NCI-H526 treated with DMSO at 0.1 percent for 48 hours (cell line): ENCODE results near the gene CPED1.
A peak's percentile ranks its signal among the peaks of the same experiment; 100 is the strongest.

Source experiments
- DNase-seq: peaks from one replicate; lab custom pipeline; 2025; lab: John Stamatoyannopoulos, UW

Gene CPED1

DNA sequence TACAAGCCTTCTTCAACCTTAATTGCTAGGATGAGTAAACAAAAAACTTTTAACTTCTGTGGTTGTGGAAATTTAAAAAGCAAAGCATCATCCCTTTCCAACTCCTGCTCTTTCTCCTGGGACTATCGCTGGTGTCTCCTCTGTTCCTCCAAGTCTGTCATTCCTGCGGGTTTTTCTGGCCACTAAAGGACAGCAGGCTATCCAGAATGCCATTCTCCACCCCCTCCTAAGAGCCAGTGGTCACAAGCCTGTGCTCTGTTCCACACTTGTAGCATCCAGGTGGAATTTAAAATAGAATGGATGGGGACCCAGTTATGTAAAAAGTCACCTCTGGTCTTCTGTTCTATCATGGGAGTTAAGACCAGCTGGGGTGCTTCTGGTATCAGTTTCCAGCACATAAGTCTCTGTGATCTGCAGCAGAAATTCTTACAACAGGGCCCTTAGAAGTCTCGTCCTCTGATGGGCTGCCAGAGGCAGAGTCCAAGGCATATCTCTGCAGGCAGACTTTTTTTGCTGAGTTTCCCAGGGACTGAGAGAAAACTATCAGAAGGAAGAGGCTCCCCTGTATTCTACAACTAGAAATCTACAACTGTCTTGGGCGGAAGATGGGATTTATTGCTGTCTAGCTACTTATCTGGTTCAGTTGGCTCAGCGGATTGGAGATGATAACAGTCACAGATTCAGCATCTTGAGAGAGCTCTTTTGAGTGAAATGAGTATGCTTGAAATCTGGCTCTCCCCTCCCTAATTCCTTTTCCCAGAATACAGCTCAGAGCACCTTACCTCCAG is 335.2 kb downstream of the CPED1 start:
- DNase-seq = no peak

DNA sequence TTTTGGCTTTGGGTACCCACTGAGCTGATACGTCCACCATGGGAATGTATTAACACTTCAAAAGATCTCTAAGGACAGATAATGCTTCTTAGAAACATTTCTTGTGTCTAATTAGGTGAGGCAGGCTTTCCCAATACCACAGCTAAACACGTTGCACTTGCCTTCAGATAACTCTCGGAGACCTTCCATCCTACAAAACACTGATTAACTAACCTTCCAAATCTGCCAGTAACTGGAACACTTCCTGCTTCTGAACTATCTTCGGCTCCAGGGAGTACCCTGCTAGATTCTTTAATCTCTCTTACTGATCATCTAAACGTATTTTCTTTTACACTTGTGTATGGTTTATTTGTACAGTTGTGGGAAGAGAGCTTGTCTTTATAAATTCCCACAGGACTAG is 339.2 kb downstream of the CPED1 start:
- no peak for DNase-seq

DNA sequence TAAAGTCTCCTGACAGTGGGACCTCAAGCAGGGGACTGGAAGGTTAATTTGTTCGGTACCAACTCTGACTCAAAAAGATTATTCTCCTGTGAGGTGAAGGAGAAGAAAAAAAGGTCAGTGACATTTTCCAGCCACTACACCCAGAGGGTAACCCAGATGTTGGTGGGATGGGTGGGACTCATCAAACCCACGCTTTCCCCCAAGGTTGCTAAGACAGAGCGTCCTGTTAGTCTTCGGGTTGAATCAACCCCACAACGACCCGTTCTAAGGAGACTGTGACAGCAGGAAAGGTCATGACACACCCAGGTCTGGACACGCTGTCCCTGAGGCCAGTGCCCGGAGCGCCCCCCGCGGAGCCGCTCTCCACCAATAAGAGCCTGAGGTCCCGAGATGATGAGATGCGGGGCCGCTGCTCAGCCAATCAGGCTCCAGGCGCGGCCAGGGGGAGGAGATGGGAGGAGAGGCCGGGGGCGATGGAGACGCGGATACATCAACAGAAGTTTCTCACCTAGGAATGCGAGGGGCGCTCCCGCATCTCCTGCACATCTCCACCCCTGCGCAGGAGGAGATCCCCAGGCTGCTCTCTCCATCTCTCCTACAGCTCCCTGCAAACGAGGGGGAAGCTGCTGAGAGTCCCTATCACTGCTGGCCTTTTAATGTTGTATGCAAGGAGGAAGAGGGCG is 340.1 kb downstream of the CPED1 start, which contains the start of gene WNT16:
Gene WNT16, plus strand, starts transcription at position 493 of the 683 bp plus-strand sequence. CDS start 293 bp downstream, outside the sequence.
- no peak for DNase-seq

DNA sequence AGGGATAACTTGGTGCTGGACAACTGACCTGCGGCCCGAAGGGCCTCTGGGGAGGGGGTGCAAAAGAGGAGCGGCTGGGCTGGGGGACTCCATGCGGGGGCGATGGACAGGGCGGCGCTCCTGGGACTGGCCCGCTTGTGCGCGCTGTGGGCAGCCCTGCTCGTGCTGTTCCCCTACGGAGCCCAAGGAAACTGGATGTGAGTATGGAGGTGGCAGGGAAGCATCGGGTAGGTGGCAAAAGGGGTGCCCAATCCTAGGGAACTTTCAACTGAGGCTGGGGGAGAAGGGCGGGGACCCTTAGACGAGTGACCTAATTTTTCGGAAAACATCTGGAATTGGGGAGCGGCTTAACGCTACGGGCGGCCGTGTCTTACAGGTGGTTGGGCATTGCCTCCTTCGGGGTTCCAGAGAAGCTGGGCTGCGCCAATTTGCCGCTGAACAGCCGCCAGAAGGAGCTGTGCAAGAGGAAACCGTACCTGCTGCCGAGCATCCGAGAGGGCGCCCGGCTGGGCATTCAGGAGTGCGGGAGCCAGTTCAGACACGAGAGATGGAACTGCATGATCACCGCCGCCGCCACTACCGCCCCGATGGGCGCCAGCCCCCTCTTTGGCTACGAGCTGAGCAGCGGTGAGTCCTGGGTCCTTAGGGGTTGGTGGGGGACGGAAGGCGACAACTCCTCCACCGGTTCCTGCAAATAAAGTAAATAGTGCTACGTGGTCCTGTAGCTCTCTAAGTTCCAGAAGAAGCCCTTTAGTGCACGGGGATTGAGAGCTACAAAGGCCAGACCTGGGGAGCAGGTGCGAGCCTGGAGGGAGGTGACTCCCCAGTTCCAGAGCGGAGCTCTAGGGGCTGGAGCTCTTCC is 340.9 kb downstream of the CPED1 start:
- DNase-seq = peak; percentile 70

DNA sequence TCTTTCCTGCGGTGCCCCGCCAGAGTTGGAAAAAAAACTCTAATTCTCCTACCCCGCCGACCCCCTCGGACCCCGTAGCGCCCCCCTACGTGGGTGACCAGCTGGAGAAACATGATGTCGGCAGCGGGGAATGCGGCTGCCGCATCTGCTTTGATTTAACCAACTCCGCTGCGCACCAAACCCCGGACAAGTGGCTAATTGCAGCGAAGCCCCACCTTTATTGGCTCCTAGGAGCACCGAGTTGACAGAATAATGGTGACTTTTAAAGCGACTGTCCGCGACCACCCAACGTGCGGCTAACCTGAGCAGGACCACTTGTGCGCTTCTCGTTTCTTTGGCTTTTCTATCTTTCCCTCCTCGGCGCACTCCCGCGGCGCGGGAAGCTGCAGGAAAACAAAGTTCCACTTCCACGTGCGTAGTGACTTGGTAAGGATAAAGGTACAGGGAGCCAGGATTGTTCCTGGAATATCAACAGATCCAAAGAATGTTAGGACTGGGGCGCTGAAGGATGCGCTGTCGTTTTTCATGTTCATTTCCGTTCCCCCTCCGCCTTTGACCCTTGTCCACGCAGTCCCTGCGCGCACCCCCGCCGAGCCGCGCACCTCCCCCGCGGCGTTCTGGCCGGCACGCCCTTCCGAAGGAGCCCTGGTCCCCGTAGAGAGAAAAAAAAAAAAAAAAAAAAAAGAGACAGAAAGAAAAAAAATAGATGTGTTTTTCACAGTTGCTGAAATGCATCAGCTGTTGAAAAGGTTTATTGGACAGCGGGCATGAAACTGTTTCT is 341.7 kb downstream of the CPED1 start:
- DNase-seq = no peak

DNA sequence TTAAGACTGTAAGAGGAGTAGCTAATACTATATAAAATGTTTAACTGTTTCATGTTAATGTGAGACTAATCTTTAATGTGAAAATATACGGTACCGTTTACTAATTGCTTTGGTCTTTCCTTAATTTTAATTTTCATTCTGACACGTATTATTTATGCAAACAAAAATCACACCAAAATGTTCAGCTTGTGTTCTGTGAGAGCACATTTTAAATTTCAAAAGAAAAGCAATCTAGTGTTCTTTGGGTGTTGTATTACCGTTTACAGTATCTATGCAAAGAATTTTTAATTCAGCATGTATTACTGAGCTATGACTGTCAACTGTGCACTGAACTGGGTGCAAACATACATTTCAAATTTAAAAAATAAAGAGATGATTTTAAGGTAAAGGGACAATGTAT is 342.5 kb downstream of the CPED1 start:
- DNase-seq = no peak

DNA sequence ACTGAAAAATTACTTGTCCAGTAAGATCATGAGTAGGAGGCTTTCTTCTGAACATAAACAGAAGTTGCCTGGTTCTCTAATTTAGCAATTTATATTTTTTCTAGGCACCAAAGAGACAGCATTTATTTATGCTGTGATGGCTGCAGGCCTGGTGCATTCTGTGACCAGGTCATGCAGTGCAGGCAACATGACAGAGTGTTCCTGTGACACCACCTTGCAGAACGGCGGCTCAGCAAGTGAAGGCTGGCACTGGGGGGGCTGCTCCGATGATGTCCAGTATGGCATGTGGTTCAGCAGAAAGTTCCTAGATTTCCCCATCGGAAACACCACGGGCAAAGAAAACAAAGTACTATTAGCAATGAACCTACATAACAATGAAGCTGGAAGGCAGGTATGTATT is 343.1 kb downstream of the CPED1 start:
- no peak for DNase-seq

DNA sequence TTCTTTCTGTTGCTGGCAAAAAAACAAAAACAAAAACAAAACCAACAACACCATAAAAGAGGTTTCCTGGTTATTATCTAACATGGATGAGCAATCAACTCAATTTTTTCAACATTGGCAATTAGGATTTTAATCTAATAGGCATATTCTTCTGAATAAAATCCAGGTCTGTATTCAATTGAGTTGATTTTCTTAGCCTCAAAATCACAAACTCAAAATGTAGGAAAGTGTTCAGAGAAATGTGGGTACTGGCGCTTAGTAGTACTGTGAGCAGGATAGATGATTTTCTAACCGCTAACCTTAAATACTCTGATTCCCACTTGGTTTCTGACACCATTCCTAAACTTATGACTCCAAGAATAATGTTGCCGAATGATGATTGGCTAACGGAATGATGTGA is 345.9 kb downstream of the CPED1 start:
- DNase-seq = no peak

DNA sequence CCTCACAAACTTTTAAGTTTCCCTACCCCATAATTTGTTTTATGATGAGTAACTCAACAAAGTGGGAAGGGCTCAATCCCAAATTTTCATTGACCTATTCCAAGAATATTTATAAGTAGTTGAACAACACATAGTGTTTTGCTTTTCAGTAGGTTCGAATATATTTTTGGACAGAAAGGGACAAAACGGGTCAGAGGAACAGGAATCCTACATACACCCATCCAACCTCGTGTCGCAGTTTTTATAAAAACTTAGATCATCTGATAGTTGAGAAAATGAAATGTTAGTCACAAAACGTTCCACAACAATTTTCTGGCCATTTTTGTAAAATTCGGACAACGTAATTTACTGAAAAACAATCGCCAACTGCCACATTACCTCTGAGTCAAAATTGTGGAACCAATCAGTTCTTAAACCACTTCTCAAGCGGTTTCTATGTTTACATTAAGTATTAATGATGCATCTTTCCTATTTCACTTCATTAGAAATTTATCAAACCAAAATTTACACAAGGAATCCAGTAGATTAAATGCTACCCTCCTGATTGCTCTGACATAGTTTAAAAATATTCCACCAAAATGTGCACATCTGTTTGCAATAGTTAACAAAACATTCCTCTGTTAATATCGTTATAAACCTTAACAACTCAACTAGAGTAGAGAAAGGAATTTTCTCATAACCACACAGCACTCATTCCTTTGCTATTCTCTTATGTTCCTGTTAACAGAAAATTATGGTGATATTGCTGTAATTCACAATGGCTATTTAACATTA is 346.6 kb downstream of the CPED1 start:
- DNase-seq = no peak

DNA sequence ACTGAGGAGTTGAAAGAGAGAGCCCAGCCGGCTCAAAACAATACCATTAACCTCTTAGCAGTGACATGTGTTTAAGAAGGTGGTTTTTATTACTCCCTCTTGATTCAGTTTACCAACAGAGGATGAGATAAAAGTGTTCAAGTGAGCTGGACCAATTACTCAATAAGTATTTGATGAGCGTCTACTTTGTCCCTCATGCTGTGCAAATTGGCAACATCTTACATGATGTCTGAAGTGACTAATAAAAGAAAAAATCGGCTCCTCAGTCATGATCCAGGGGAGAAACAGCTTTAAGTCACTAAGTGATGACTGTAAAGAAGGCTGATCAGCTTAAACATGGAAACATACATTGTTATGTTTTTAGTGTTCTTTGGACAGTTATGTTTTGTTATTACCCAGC is 348.1 kb downstream of the CPED1 start:
- no peak for DNase-seq

DNA sequence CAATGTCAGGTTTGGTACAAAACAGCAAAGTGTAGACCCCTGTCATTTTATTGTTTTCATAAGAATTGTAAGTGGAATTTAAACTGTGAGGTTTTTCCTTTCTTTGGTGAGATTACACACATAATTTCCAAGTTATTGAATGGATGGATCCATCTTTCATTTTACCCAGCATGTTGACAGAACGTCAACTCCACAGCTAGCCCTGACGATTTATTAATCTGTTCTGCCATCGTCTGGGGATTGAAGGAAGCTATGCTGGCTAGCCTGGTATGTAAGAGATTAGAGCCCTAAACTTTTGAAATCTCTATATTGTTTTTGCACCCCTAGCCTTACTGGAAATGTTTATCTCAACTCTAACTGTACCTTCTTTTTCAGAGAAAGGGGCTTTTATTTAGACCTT is 348.9 kb downstream of the CPED1 start:
- DNase-seq = peak; percentile 17

DNA sequence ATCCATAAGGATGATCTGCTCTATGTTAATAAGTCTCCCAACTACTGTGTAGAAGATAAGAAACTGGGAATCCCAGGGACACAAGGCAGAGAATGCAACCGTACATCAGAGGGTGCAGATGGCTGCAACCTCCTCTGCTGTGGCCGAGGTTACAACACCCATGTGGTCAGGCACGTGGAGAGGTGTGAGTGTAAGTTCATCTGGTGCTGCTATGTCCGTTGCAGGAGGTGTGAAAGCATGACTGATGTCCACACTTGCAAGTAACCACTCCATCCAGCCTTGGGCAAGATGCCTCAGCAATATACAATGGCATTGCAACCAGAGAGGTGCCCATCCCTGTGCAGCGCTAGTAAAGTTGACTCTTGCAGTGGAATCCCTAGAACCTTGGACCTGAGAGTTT is 350.6 kb downstream of the CPED1 start:
- DNase-seq = no peak

DNA sequence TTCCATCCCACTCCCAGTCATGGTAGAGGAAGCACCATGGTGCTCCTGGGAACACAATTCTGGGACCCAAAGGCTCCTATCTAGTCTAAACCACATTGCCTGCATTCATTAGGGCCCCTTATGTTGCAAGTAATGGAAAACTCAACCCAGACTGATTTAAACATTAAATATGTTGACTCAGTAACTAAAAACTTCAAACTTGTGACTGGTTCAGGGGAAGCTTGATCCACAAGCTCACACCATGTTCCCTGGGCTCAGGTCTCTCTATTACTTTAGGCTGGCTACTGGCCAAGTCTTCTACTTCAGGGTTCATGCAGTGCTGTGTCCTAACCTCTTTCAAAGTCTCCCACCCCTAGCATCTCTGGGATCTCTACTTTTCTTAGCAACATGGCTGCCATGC is 353.4 kb downstream of the CPED1 start:
- no peak for DNase-seq

DNA sequence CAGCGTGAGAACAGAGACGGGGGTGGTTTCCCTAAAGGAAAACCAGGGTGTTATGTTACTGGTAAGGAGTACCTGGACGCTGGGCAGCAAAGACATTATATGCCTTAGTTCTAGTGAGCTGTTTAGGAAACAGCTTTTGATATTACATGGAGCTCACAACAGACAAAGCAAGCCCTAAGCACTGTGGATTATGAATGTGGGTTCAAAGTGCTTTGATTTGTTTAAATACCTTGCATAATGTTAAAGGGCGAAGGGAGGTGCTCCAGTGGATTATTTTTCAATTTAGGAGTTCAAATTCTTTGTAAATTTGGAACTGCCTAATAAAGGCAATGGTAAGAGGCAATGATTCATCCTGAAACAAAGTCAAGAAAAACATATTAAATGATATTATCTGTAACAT is 354.1 kb downstream of the CPED1 start:
- DNase-seq = no peak

DNA sequence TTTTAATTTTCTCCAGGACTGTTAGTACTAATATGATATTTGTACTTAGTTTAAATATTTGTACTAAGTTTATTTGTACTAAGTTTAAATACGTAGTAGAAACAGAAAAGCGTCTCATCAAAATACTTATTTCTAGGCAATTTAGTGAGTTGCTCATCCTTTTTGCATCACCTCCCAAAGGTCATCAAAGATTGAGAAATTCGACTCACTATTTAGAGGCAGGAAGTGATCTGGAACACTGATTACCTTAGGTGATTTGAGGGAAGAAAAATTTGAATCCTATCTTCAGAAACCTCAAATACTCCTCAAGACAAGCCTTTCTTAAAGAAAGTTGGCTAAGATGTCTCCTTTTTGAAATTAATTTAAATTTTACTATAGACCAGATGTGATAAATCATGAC is 354.8 kb downstream of the CPED1 start:
- DNase-seq = no peak

DNA sequence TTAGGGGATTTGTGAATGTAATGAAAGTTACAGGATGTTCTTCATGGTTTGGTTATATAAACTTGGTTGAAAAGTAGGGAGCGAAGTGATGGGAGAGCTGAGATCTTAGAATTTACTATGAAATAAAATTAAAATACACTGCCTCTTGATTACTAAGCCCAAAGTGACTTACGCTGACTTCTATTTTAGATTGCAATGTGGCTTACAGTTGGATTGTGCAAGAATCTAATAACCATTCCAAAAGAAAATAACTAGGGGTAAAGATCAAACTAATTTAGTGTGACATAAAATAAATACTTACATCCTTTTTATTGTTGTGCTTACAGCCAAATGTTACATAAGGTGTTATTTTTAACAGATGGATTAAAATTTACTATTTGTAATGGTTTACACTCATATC is 355.6 kb downstream of the CPED1 start:
- DNase-seq = no peak

DNA sequence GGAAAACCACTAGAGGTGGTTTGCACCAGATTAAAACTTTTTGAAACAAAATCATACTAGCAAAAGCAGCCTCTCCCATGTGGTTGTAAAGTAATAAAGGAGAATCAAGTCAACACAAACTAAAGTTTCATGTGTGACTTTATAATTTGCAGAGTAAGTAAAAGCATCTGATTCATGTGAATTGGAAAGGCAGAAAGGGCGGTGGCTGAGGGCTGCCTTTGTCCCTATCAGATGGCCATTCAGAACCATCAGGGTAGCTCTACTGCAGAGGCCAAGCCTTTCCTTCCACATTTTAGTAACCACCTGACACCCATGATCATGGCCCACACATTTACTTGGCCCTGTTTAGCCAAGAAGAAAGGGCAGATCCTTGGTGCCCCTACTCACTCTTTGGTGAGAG is 356.0 kb downstream of the CPED1 start:
- DNase-seq = no peak
